Right ventricle myocardium inferior (tissue), 1 donor: ENCODE measurements around the gene KCNG3. TPM values are rescaled to one million over a fixed set of nuclear protein-coding genes. Genes with fewer than 3 reads are reported as not detected.
"Not testable (repeated sequence)": the region's sequence is repeated elsewhere in the genome, so short reads cannot be mapped to it uniquely, and the experiment has no call there.

Experiments
- ATAC-seq: fragments of 200-7000 bp; cut with Tn5 transposase; one replicate; pipeline ENCODE4 v1.9.1; 2020; ENCODE audit warnings: mild to moderate bottlenecking, moderate library complexity
- DNase-seq: peaks from one replicate; pipeline ENCODE4 v3.0.0; 2021; ENCODE audit errors: missing footprints
- intact Hi-C: fragments of 100-400 bp; cut with DNase I; formaldehyde crosslinking; loops from one replicate; pipeline ENCODE4 v1.11.0; 2022
- total RNA-seq: library from RNA; stranded (reverse); fragmentation: NEBNext Ultra II Directional; extraction: Animal tissue kit (Norgen Biotek cat#: 25700); gene quantifications from one replicate; pipeline ENCODE4 v1.2.1, GENCODE V29; 2021
- donor health status: DM: no; HTN: yes; CAD: no; lungs with severe emphysema.

KCNG3 gene
- total RNA-seq, 1 donor from 2014 or later, result not detected

GRCh38 chr2:42443718-42444399 lies 49.9 kb downstream of the KCNG3 start:
- intact Hi-C loops, result no loop called here
- DNase-seq (no peak), ATAC-seq (no peak)

- intact Hi-C loops, result no loop called here
- ATAC-seq, result no peak
- DNase-seq, result no peak
Observed at GRCh38 chr2:42442774-42443173, 51.0 kb downstream of the KCNG3 start.

- DNase-seq, result no peak
- intact Hi-C loops, result no loop called here
- no peak for ATAC-seq
Observed at GRCh38 chr2:42438685-42439084, 55.1 kb downstream of the KCNG3 start.

GRCh38 chr2:42436370-42436769 lies 57.4 kb downstream of the KCNG3 start:
- intact Hi-C loops, result no loop called here
- DNase-seq, result no peak
- ATAC-seq, result no peak

GRCh38 chr2:42435628-42436027 lies 58.2 kb downstream of the KCNG3 start:
- ATAC-seq (no peak), DNase-seq (no peak)
- intact Hi-C loops, result no loop called here

- no peak for DNase-seq
- intact Hi-C loops, result no loop called here
- no peak for ATAC-seq
Observed at GRCh38 chr2:42430188-42430587, 63.6 kb downstream of the KCNG3 start.

GRCh38 chr2:42429352-42429751 lies 64.4 kb downstream of the KCNG3 start:
- DNase-seq, result no peak
- ATAC-seq, result no peak
- intact Hi-C loops, result no loop called here

- DNase-seq (no peak), ATAC-seq (no peak)
- intact Hi-C loops, result no loop called here
Observed at GRCh38 chr2:42425697-42426096, 68.1 kb downstream of the KCNG3 start.

GRCh38 chr2:42424033-42424432 lies 69.7 kb downstream of the KCNG3 start:
- DNase-seq, result no peak
- no peak for ATAC-seq
- intact Hi-C loops, result no loop called here

GRCh38 chr2:42421601-42422239 lies 72.1 kb downstream of the KCNG3 start:
- no peak for ATAC-seq
- intact Hi-C loops, result no loop called here
- DNase-seq, result no peak

- no peak for ATAC-seq
- intact Hi-C loops, result no loop called here
- no peak for DNase-seq
Observed at GRCh38 chr2:42421157-42421485, 72.7 kb downstream of the KCNG3 start.

- intact Hi-C loops, result no loop called here
- ATAC-seq (no peak), DNase-seq (no peak)
Observed at GRCh38 chr2:42414648-42415047, 79.1 kb downstream of the KCNG3 start.

GRCh38 chr2:42414158-42414557 lies 79.6 kb downstream of the KCNG3 start:
- intact Hi-C loops, result no loop called here
- DNase-seq, result no peak
- no peak for ATAC-seq

GRCh38 chr2:42410742-42411514 lies 82.9 kb downstream of the KCNG3 start:
- intact Hi-C loops, result no loop called here
- no peak for ATAC-seq
- no peak for DNase-seq

GRCh38 chr2:42408009-42408408 lies 85.8 kb downstream of the KCNG3 start:
- DNase-seq (no peak), ATAC-seq (no peak)
- intact Hi-C loops, result no loop called here

- intact Hi-C loops, result no loop called here
- no peak for ATAC-seq
Observed at GRCh38 chr2:42407476-42407875, 86.3 kb downstream of the KCNG3 start.

GRCh38 chr2:42404676-42405075 lies 89.1 kb downstream of the KCNG3 start:
- intact Hi-C loops, result no loop called here
- no peak for ATAC-seq
- DNase-seq, result no peak

More at GRCh38 chr2:42407476-42407875, 86.3 kb downstream of the KCNG3 start:
- DNase-seq, result no peak

- DNase-seq, result no peak
- intact Hi-C loops, result no loop called here
- ATAC-seq, result no peak
Observed at GRCh38 chr2:42401773-42402172, 92.0 kb downstream of the KCNG3 start.

- intact Hi-C loops, ATAC-seq, DNase-seq: not testable (repeated sequence)
Observed at GRCh38 chr2:42398052-42398451, 95.7 kb downstream of the KCNG3 start.

GRCh38 chr2:42393320-42393719 lies 100.5 kb downstream of the KCNG3 start:
- intact Hi-C loops, ATAC-seq, DNase-seq: not testable (repeated sequence)
